Trophoblast cell (in vitro differentiated cells and primary cell): ENCODE results near the gene LY6G5C.
A peak's percentile ranks its signal among the peaks of the same experiment; 100 is the strongest.

Source experiments
- DNase-seq, 2 donors: peaks; one replicate each; pipeline ENCODE4 v3.0.0-alpha.2; 2016
- H2AFZ ChIP-seq: 2 replicates; pipeline ENCODE4 v1.6.1; 2013; ENCODE audit warnings: low read length, moderate library complexity, mild to moderate bottlenecking; ENCODE audit not compliant: insufficient read depth, poor library complexity
- H2AK5ac ChIP-seq: 2 replicates; pipeline ENCODE4 v1.6.1; 2013; ENCODE audit warnings: mild to moderate bottlenecking, low read length
- H2BK120ac ChIP-seq: 2 replicates; pipeline ENCODE4 v1.6.1; 2013; ENCODE audit warnings: low read length, mild to moderate bottlenecking, moderate library complexity; ENCODE audit not compliant: insufficient read depth, poor library complexity
- H2BK12ac ChIP-seq: 2 replicates; pipeline ENCODE4 v1.6.1; 2013; ENCODE audit warnings: mild to moderate bottlenecking, low read length, moderate library complexity
- H2BK5ac ChIP-seq: 2 replicates; pipeline ENCODE4 v1.6.1; 2013; ENCODE audit warnings: low read length, low read depth, moderate library complexity, mild to moderate bottlenecking; ENCODE audit not compliant: poor library complexity
- H3K14ac ChIP-seq: 2 replicates; pipeline ENCODE4 v1.6.1; 2013; ENCODE audit warnings: mild to moderate bottlenecking, low read length
- H3K18ac ChIP-seq: 2 replicates; pipeline ENCODE4 v1.6.1; 2013; ENCODE audit warnings: mild to moderate bottlenecking, low read length
- H3K23ac ChIP-seq: 2 replicates; pipeline ENCODE4 v1.6.1; 2013; ENCODE audit warnings: low read length
- H3K27ac ChIP-seq: 2 replicates; pipeline ENCODE4 v1.5.1; 2013; ENCODE audit warnings: low read depth, mild to moderate bottlenecking, inconsistent platforms, low read length, moderate library complexity
- H3K27me3 ChIP-seq: 2 replicates; pipeline ENCODE4 v1.6.1; 2013; ENCODE audit warnings: inconsistent platforms, mild to moderate bottlenecking, low read length, moderate library complexity; ENCODE audit not compliant: insufficient read depth
- H3K36me3 ChIP-seq, 2 experiments: 1 replicate in 1 of 2; 2 replicates in 1 of 2; pipeline ENCODE4 v1.6.1; 2013; ENCODE audit warnings: low read length in 2 of 2, mild to moderate bottlenecking in 2 of 2, moderate library complexity in 1 of 2; ENCODE audit not compliant: insufficient read depth in 2 of 2, control insufficient read depth in 1 of 2
- H3K4ac ChIP-seq: 2 replicates; pipeline ENCODE4 v1.6.1; 2013; ENCODE audit warnings: low read depth, mild to moderate bottlenecking, low read length, moderate library complexity
- H3K4me1 ChIP-seq, 2 experiments: 1 replicate in 1 of 2; 2 replicates in 1 of 2; pipeline ENCODE4 v1.6.1; 2013; ENCODE audit warnings: low read length in 2 of 2, mild to moderate bottlenecking in 2 of 2, moderate library complexity in 1 of 2; ENCODE audit not compliant: insufficient read depth in 2 of 2, control insufficient read depth in 1 of 2
- H3K4me2 ChIP-seq: 2 replicates; pipeline ENCODE4 v1.6.1; 2013; ENCODE audit warnings: inconsistent platforms, mild to moderate bottlenecking, low read length, moderate library complexity
- H3K4me3 ChIP-seq: 2 replicates; pipeline ENCODE4 v1.5.1; 2013; ENCODE audit warnings: mild to moderate bottlenecking, low read depth, low read length, inconsistent platforms
- H3K79me1 ChIP-seq: one replicate; pipeline ENCODE4 v1.6.1; 2013; ENCODE audit warnings: low read length
- H3K79me2 ChIP-seq: 2 replicates; pipeline ENCODE4 v1.6.1; 2013; ENCODE audit warnings: low read length, mild to moderate bottlenecking; ENCODE audit not compliant: control insufficient read depth, insufficient read depth, poor library complexity
- H3K9ac ChIP-seq: 2 replicates; pipeline ENCODE4 v1.6.1; 2013; ENCODE audit warnings: mild to moderate bottlenecking, low read length
- H3K9me3 ChIP-seq: 2 replicates; pipeline ENCODE4 v1.6.1; 2013; ENCODE audit warnings: low read depth, mild to moderate bottlenecking, control low read depth, inconsistent platforms, low read length; ENCODE audit not compliant: insufficient read depth
- H4K12ac ChIP-seq: 2 replicates; pipeline ENCODE4 v1.6.1; 2013; ENCODE audit warnings: low read depth, mild to moderate bottlenecking, low read length, moderate library complexity
- H4K8ac ChIP-seq: 2 replicates; pipeline ENCODE4 v1.6.1; 2013; ENCODE audit warnings: low read depth, mild to moderate bottlenecking, low read length, moderate library complexity
- H4K91ac ChIP-seq: one replicate; pipeline ENCODE4 v1.6.1; 2013; ENCODE audit warnings: low read depth, mild to moderate bottlenecking, low read length, moderate library complexity
- WGBS: extraction: QIAGEN DNeasy Blood & Tissue Kit; methylation state at CpG from one replicate; pipeline ENCODE4 v1.1.7; 2013; ENCODE audit warnings: missing lambda C conversion rate; ENCODE audit not compliant: insufficient read length, insufficient coverage; ENCODE audit errors: extremely low coverage; 5-methylcytosine and 5-hydroxymethylcytosine counted together

LY6G5C gene

GRCh38 chr6:31728767-31729514 lies 48.1 kb upstream of the LY6G5C start, which contains the start of gene DDAH2:
DDAH2 (minus strand) TSS chr6:31729299; CDS start chr6:31729161, 138 bp downstream.
- H3K79me2 ChIP-seq = peaks cover 6% of the 10 kb centered on the region
- H3K4me3 ChIP-seq = peak within 1 kb of the TSS; percentile 91
- H2AFZ ChIP-seq = peak within 1 kb of the TSS; percentile 96
- H2BK120ac ChIP-seq = peak within 1 kb of the TSS; percentile 96
- peak within 1 kb of the TSS; percentile 93 for H3K9ac ChIP-seq
- DNase-seq = peak in 1 of 2 donors; percentile 65
- peak within 1 kb of the TSS; percentile 95 for H2AK5ac ChIP-seq
- peak within 1 kb of the TSS; percentile 65 for H3K4me2 ChIP-seq
- peak within 1 kb of the TSS; percentile 93 for H3K4ac ChIP-seq
- H2BK5ac ChIP-seq = peak within 1 kb of the TSS; percentile 97
- H3K36me3 ChIP-seq = peaks cover 41 to 62% of the 10 kb centered on the region in 2 experiments
- H3K9me3 ChIP-seq = no peaks in the 10 kb centered on the region
- H3K14ac ChIP-seq = peak within 1 kb of the TSS; percentile 98
- H3K79me1 ChIP-seq = peaks cover 7% of the 10 kb centered on the region
- H3K23ac ChIP-seq = no peak within 1 kb of the TSS
- H3K18ac ChIP-seq = peak within 1 kb of the TSS; percentile 98
- peak within 1 kb of the TSS; percentile 95 for H3K27ac ChIP-seq
- peak within 1 kb of the TSS; percentile 89 for H4K12ac ChIP-seq
- peak within 1 kb of the TSS; percentile 99 for H4K91ac ChIP-seq
- no peaks in the 10 kb centered on the region for H3K27me3 ChIP-seq
- peak within 1 kb of the TSS; percentile 19 for H2BK12ac ChIP-seq
- peaks cover 7 to 9% of the 10 kb centered on the region in 2 experiments for H3K4me1 ChIP-seq
- WGBS = no CpG with 5 or more reads among the region's 36 CpGs
- peak within 1 kb of the TSS; percentile 98 for H4K8ac ChIP-seq

GRCh38 chr6:31727717-31728671 lies 47.1 kb upstream of the LY6G5C start:
- no peak overlapping the region for H3K4ac ChIP-seq
- no peaks in the 10 kb centered on the region for H3K9me3 ChIP-seq
- no peak overlapping the region for H3K14ac ChIP-seq
- no peak overlapping the region for H4K8ac ChIP-seq
- no peak overlapping the region for H2BK5ac ChIP-seq
- H3K79me1 ChIP-seq = peaks cover 7% of the 10 kb centered on the region
- H3K27ac ChIP-seq = no peak overlapping the region
- no peak overlapping the region for H3K4me3 ChIP-seq
- H3K23ac ChIP-seq = no peak overlapping the region
- H3K27me3 ChIP-seq = no peaks in the 10 kb centered on the region
- H2AFZ ChIP-seq = no peak overlapping the region
- no peak overlapping the region for H2BK12ac ChIP-seq
- no peak overlapping the region for H3K9ac ChIP-seq
- H3K18ac ChIP-seq = peak overlapping the region; percentile 73
- H3K4me2 ChIP-seq = peak overlapping the region; percentile 65
- H3K36me3 ChIP-seq = peaks cover 34 to 52% of the 10 kb centered on the region in 2 experiments
- no CpG with 5 or more reads among the region's 41 CpGs for WGBS
- H3K79me2 ChIP-seq = peaks cover 6% of the 10 kb centered on the region
- H3K4me1 ChIP-seq = peaks cover 6 to 7% of the 10 kb centered on the region in 2 experiments
- no peak overlapping the region for H2BK120ac ChIP-seq
- H4K12ac ChIP-seq = no peak overlapping the region
- H4K91ac ChIP-seq = no peak overlapping the region
- H2AK5ac ChIP-seq = no peak overlapping the region
- no peak for DNase-seq

- no peak overlapping the region for H3K4me2 ChIP-seq
- peaks cover 7% of the 10 kb centered on the region for H3K79me1 ChIP-seq
- no peak overlapping the region for H2AK5ac ChIP-seq
- peak; percentile 27 to 29 for DNase-seq
- no peak overlapping the region for H3K9ac ChIP-seq
- peaks cover 29 to 47% of the 10 kb centered on the region in 2 experiments for H3K36me3 ChIP-seq
- H2BK12ac ChIP-seq = no peak overlapping the region
- H2BK120ac ChIP-seq = no peak overlapping the region
- no peak overlapping the region for H3K4ac ChIP-seq
- peaks cover 6 to 7% of the 10 kb centered on the region in 2 experiments for H3K4me1 ChIP-seq
- H4K91ac ChIP-seq = no peak overlapping the region
- H4K8ac ChIP-seq = no peak overlapping the region
- peaks cover 6% of the 10 kb centered on the region for H3K79me2 ChIP-seq
- no peak overlapping the region for H3K14ac ChIP-seq
- no peaks in the 10 kb centered on the region for H3K27me3 ChIP-seq
- no peaks in the 10 kb centered on the region for H3K9me3 ChIP-seq
- H2AFZ ChIP-seq = no peak overlapping the region
- no peak overlapping the region for H3K4me3 ChIP-seq
- no peak overlapping the region for H3K27ac ChIP-seq
- H4K12ac ChIP-seq = no peak overlapping the region
- H2BK5ac ChIP-seq = no peak overlapping the region
- no peak overlapping the region for H3K23ac ChIP-seq
- H3K18ac ChIP-seq = no peak overlapping the region
- WGBS = no CpG with 5 or more reads among the region's 7 CpGs
Measured at GRCh38 chr6:31727034-31727716, 46.3 kb upstream of the LY6G5C start.
